DND-41 (cell line): Measurements from ENCODE around the gene PKDREJ.

ENCODE experiments used
- ATAC-seq: fragments of 200-7000 bp; cut with Tn5 transposase; 3 replicates; pipeline ENCODE4 v1.9.1; 2021; ENCODE audit warnings: low read depth; ENCODE audit not compliant: insufficient read depth
- DNase-seq: peaks from one replicate; pipeline ENCODE4 v3.0.0-alpha.2; 2020
- H2AFZ ChIP-seq: 2 replicates; pipeline ENCODE4 v1.6.0; 2012; ENCODE audit warnings: low read depth, low read length
- H3K27ac ChIP-seq: 2 replicates; pipeline ENCODE4 v1.5.1; 2012; ENCODE audit warnings: low read length, inconsistent platforms
- H3K27me3 ChIP-seq: fragments of 200-600 bp; sonication (generic); 2 replicates; pipeline ENCODE4 v1.6.0; 2012; ENCODE audit warnings: low read length, mild to moderate bottlenecking, inconsistent platforms; ENCODE audit not compliant: insufficient read depth, poor library complexity
- H3K36me3 ChIP-seq: 2 replicates; pipeline ENCODE4 v1.5.1; 2012; ENCODE audit warnings: low read length, inconsistent platforms; ENCODE audit not compliant: insufficient read depth
- H3K4me1 ChIP-seq: 2 replicates; pipeline ENCODE4 v1.5.1; 2012; ENCODE audit warnings: mild to moderate bottlenecking, low read length; ENCODE audit not compliant: insufficient read depth
- H3K4me2 ChIP-seq: 2 replicates; pipeline ENCODE4 v1.6.0; 2012; ENCODE audit warnings: mild to moderate bottlenecking, moderate library complexity, low read length, inconsistent platforms; ENCODE audit not compliant: insufficient read depth
- H3K4me3 ChIP-seq, 2 experiments: fragments of 200-600 bp in 1 of 2; shearing (Covaris generic) in 1 of 2; 2 replicates each; pipeline ENCODE4 v1.5.1; 2012 to 2016; ENCODE audit warnings: inconsistent platforms in 2 of 2, low read length in 2 of 2, mild to moderate bottlenecking in 2 of 2, low read depth in 1 of 2, moderate library complexity in 1 of 2
- H3K79me2 ChIP-seq: 2 replicates; pipeline ENCODE4 v1.6.0; 2012; ENCODE audit warnings: low read length, inconsistent platforms; ENCODE audit not compliant: insufficient read depth
- H3K9ac ChIP-seq: 2 replicates; pipeline ENCODE4 v1.6.0; 2012; ENCODE audit warnings: low read depth, mild to moderate bottlenecking, inconsistent platforms, low read length, moderate library complexity
- H3K9me3 ChIP-seq: 2 replicates; pipeline ENCODE4 v1.5.1; 2012; ENCODE audit warnings: low read length, moderate library complexity, mild to moderate bottlenecking, inconsistent platforms; ENCODE audit not compliant: insufficient read depth, severe bottlenecking
- H4K20me1 ChIP-seq: 2 replicates; pipeline ENCODE4 v1.6.0; 2012; ENCODE audit warnings: low read length; ENCODE audit not compliant: insufficient read depth
- EZH2 ChIP-seq: IDR thresholded peaks from 3 replicates; pipeline ENCODE4 v1.6.1; 2012; ENCODE audit warnings: borderline replicate concordance, low read depth, mild to moderate bottlenecking, moderate library complexity, low read length, inconsistent platforms; ENCODE audit not compliant: severe bottlenecking
- TF ChIP-seq, protein P1 (sequence below): IDR thresholded peaks from 2 replicates; pipeline ENCODE4 v1.5.1; 2012; ENCODE audit warnings: borderline replicate concordance, low read length, moderate library complexity, mild to moderate bottlenecking; ENCODE audit not compliant: poor library complexity, severe bottlenecking; ENCODE audit errors: extremely low read depth

PKDREJ gene

DNA sequence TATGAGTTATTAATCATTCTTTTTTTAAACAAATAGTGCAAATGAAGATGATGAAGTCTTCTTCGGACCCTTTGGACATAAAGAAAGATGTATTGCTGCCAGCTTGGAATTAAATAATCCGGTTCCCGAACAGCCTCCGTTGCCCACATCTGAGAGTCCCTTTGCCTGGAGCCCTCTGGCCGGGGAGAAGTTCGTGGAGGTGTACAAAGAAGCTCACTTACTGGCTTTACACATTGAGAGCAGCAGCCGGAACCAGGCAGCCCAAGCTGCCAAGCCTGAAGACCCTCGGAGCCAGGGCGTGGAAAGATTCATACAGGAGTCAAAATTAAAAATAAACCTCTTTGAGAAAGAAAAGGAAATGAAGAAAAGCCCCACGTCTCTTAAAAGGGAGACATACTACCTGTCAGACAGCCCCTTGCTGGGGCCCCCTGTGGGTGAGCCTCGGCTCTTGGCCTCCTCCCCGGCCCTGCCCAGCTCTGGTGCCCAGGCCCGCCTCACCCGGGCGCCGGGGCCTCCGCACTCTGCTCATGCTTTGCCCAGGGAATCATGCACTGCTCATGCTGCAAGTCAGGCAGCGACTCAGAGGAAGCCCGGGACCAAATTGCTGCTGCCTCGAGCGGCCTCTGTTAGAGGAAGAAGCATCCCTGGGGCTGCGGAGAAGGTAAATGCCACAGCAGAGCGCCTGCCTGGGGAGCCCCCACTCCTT, 45.3 kb upstream of the PKDREJ start:
- H3K4me1 ChIP-seq: peaks cover 19% of the 10 kb centered on the region
- no peak overlapping the region for H3K27ac ChIP-seq
- no peak for TF ChIP-seq EZH2
- TF ChIP-seq, protein P1, sequence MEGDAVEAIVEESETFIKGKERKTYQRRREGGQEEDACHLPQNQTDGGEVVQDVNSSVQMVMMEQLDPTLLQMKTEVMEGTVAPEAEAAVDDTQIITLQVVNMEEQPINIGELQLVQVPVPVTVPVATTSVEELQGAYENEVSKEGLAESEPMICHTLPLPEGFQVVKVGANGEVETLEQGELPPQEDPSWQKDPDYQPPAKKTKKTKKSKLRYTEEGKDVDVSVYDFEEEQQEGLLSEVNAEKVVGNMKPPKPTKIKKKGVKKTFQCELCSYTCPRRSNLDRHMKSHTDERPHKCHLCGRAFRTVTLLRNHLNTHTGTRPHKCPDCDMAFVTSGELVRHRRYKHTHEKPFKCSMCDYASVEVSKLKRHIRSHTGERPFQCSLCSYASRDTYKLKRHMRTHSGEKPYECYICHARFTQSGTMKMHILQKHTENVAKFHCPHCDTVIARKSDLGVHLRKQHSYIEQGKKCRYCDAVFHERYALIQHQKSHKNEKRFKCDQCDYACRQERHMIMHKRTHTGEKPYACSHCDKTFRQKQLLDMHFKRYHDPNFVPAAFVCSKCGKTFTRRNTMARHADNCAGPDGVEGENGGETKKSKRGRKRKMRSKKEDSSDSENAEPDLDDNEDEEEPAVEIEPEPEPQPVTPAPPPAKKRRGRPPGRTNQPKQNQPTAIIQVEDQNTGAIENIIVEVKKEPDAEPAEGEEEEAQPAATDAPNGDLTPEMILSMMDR: no peak
- H3K36me3 ChIP-seq: peaks cover 89% of the 10 kb centered on the region
- no peaks in the 10 kb centered on the region for H3K27me3 ChIP-seq
- H3K9me3 ChIP-seq: no peaks in the 10 kb centered on the region
- ATAC-seq: no peak
- H4K20me1 ChIP-seq: peaks cover 58% of the 10 kb centered on the region
- H3K79me2 ChIP-seq: peaks cover 93% of the 10 kb centered on the region
- no peak for DNase-seq
- no peak overlapping the region for H3K4me3 ChIP-seq
- H2AFZ ChIP-seq: no peak overlapping the region
- H3K9ac ChIP-seq: no peak overlapping the region
- no peak overlapping the region for H3K4me2 ChIP-seq

DNA sequence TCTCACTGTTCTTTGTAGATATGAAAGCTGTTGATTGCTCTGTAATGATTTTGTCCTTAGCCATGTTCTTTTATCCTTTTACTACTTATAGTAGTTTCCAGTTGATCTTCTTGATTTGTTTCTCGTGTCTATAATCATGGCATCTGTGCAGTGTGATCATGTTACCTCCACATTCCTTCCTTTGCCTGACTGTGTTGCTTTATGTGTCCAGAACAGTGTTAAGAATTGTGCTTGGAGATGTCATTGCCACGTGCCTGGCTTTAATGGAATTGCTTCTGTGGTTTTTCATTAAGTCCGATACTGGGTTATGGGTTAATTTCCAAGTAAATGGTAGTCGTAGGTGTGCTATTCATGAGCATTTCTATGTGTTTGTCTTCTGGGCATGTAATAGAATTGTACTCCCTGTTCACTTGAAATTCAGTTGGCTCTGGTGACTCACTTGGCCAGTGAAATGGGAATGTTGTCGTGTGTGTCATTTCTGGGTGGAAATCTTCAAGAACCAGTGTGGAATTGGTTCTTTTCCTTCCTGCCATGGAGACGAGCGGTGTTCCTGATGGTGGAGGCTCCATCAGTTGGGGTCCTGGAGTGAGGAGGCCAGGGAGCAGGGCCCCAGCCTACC, 40.3 kb upstream of the PKDREJ start:
- peaks cover 80% of the 10 kb centered on the region for H3K36me3 ChIP-seq

DNA sequence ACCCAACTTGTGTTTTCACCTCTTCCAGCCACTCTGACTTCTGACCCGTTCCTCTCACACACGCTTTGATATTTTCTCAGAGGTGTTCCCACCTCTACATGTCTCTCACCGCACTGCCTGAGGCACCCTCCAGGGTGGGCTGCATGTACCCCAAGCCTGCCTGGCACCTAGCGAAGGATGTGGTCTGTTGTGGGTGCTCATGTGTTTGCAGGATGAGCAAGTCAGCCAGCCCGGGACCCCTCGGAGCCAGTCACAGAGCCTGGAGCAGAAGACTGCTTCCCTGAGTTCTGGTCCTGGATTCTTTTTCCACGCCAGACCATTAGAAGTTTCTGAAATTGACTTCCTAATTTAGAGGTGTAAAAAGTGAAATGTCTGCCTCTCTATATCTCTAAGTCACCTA, 37.3 kb upstream of the PKDREJ start:
- Histone ChIP-seq H3K4me3 (peak overlapping the region in 1 of 2 experiments; percentile 40; a peak in 2 of 4 replicates), H3K4me2 (peak overlapping the region; percentile 60), H2AFZ (no peak overlapping the region), H3K9me3 (no peaks in the 10 kb centered on the region), H3K27me3 (no peaks in the 10 kb centered on the region), H3K4me1 (peaks cover 78% of the 10 kb centered on the region), H3K79me2 (peaks cover 94% of the 10 kb centered on the region), H3K9ac (peak overlapping the region; percentile 32; the same call in 1 of the 2 replicates), H3K36me3 (peaks cover 69% of the 10 kb centered on the region), H3K27ac (peak overlapping the region; percentile 59), H4K20me1 (peaks cover 44% of the 10 kb centered on the region)
- DNase-seq (no peak), ATAC-seq (no peak)
- no peak for TF ChIP-seq EZH2
- TF ChIP-seq, protein P1: no peak

More for the DNA sequence above, 40.3 kb upstream of the PKDREJ start:
- peak overlapping the region in 1 of 2 experiments; percentile 4; a peak in 1 of 4 replicates for H3K4me3 ChIP-seq
- no peak overlapping the region for H3K27ac ChIP-seq
- H3K79me2 ChIP-seq: peaks cover 99% of the 10 kb centered on the region
- H3K4me2 ChIP-seq: peak overlapping the region; percentile 38
- peaks cover 57% of the 10 kb centered on the region for H4K20me1 ChIP-seq
- peaks cover 59% of the 10 kb centered on the region for H3K4me1 ChIP-seq
- no peak for ATAC-seq
- TF ChIP-seq EZH2: no peak
- TF ChIP-seq, protein P1: no peak
- peak overlapping the region; percentile 4; the same call in 1 of the 2 replicates for H3K9ac ChIP-seq
- H2AFZ ChIP-seq: no peak overlapping the region
- DNase-seq: no peak
- H3K9me3 ChIP-seq: no peaks in the 10 kb centered on the region
- no peaks in the 10 kb centered on the region for H3K27me3 ChIP-seq
